GM18907 (cell line): ENCODE results near the gene INS.
"Not testable (repeated sequence)": the region's sequence is repeated elsewhere in the genome, so short reads cannot be mapped to it uniquely, and the experiment has no call there.

Source experiments
- ATAC-seq: cut with Tn5 transposase; IDR thresholded peaks from one replicate; pipeline ENCODE4 v1.9.1; 2021; ENCODE audit warnings: mild to moderate bottlenecking, moderate library complexity; ENCODE audit not compliant: unreplicated experiment

The INS gene

GRCh38 chr11:2182692-2183474 is 21.9 kb upstream of the INS start:
- ATAC-seq = no peak

- no peak for ATAC-seq
These were observed 21.1 kb upstream of the INS start for GRCh38 chr11:2182075-2182474.

GRCh38 chr11:2180789-2181370 is 19.9 kb upstream of the INS start:
- ATAC-seq = no peak

- ATAC-seq = no peak
These were observed 19.3 kb upstream of the INS start for GRCh38 chr11:2180347-2180746.

GRCh38 chr11:2179516-2179915 is 18.5 kb upstream of the INS start:
- ATAC-seq = no peak

- no peak for ATAC-seq
These were observed 18.0 kb upstream of the INS start for GRCh38 chr11:2178906-2179494.

GRCh38 chr11:2178055-2178773 is 17.2 kb upstream of the INS start:
- not testable (repeated sequence) for ATAC-seq

- ATAC-seq = no peak
These were observed 16.1 kb upstream of the INS start for GRCh38 chr11:2177076-2177475.

GRCh38 chr11:2176389-2176900 is 15.4 kb upstream of the INS start:
- ATAC-seq = no peak

GRCh38 chr11:2175659-2176058 is 14.7 kb upstream of the INS start:
- no peak for ATAC-seq

GRCh38 chr11:2174361-2174760 is 13.4 kb upstream of the INS start:
- ATAC-seq = no peak

- no peak for ATAC-seq
These were observed 12.8 kb upstream of the INS start for GRCh38 chr11:2173761-2174160.

GRCh38 chr11:2173150-2173693 is 12.2 kb upstream of the INS start:
- no peak for ATAC-seq

- no peak for ATAC-seq
These were observed 11.7 kb upstream of the INS start for GRCh38 chr11:2172676-2173075.

GRCh38 chr11:2171591-2172003 is 10.6 kb upstream of the INS start, which contains the start of gene TH:
TH (minus strand) TSS chr11:2171815; CDS start chr11:2171786, 29 bp downstream.
- ATAC-seq = no peak

- no peak for ATAC-seq
These were observed 8.9 kb upstream of the INS start for GRCh38 chr11:2169626-2170570.

GRCh38 chr11:2169005-2169378 is 8.0 kb upstream of the INS start:
- ATAC-seq = no peak

GRCh38 chr11:2168286-2169004 is 7.4 kb upstream of the INS start:
- ATAC-seq = no peak
